Panc1 (cell line): ENCODE measurements around the gene IGSF21. TPM values are rescaled to one million over a fixed set of nuclear protein-coding genes. Genes with fewer than 3 reads are reported as not detected.

ENCODE experiments used
- ATAC-seq: fragments of 200-7000 bp; cut with Tn5 transposase; 2 replicates; pipeline ENCODE4 v1.9.1; 2020; ENCODE audit warnings: mild to moderate bottlenecking, moderate library complexity
- BruUV-seq: library from RNA; stranded (reverse); fragments of 400-500 nt; replicated peaks from 2 replicates; lab custom pipeline; 2021; lab: Mats Ljungman, UMichigan
- CTCF ChIA-PET: fragments of 300-600 bp; sonication (Branson Sonifier 250); formaldehyde crosslinking; loops from one replicate; lab custom pipeline; 2022; ENCODE audit warnings: antibody characterized with exemption; lab: Charles Lee
- POLR2A ChIA-PET: fragments of 300-600 bp; sonication (Branson Sonifier 250); formaldehyde crosslinking; loops from one replicate; lab custom pipeline; 2022; ENCODE audit warnings: antibody characterized with exemption; lab: Charles Lee
- DNase-seq: peaks from one replicate; pipeline ENCODE4 v3.0.0-alpha.2; 2010; ENCODE audit warnings: low read depth, low spot score
- H3K27ac ChIP-seq: 2 replicates; pipeline ENCODE4 v1.5.1; 2011; ENCODE audit warnings: mild to moderate bottlenecking, low read length, inconsistent platforms
- H3K27me3 ChIP-seq: fragments of 200-500 bp; sonication (Bioruptor generic); 2 replicates; pipeline ENCODE4 v1.6.0; 2014; ENCODE audit warnings: low read length, inconsistent platforms; ENCODE audit not compliant: control insufficient read depth, insufficient read depth
- H3K36me3 ChIP-seq: fragments of 200-500 bp; sonication (Bioruptor generic); 2 replicates; pipeline ENCODE4 v1.5.1; 2014; ENCODE audit warnings: inconsistent platforms, mild to moderate bottlenecking, low read length, moderate library complexity; ENCODE audit not compliant: control insufficient read depth, insufficient read depth
- H3K4me1 ChIP-seq: 2 replicates; pipeline ENCODE4 v1.5.1; 2011; ENCODE audit warnings: inconsistent platforms, mild to moderate bottlenecking, low read length, moderate library complexity; ENCODE audit not compliant: control insufficient read depth, insufficient read depth
- H3K4me3 ChIP-seq, 2 experiments: 2 replicates each; pipeline ENCODE4 v1.5.1; 2011 to 2012; ENCODE audit warnings: low read depth in 2 of 2, low read length in 2 of 2, mild to moderate bottlenecking in 2 of 2, inconsistent platforms in 1 of 2, moderate library complexity in 1 of 2
- H3K9me3 ChIP-seq: fragments of 200-500 bp; sonication (Bioruptor generic); 2 replicates; pipeline ENCODE4 v1.5.1; 2014; ENCODE audit warnings: low read depth, mild to moderate bottlenecking, inconsistent platforms, low read length, moderate library complexity; ENCODE audit not compliant: control insufficient read depth, insufficient read depth
- POLR2AphosphoS5 ChIP-seq: IDR thresholded peaks from 2 replicates; pipeline ENCODE4 v1.6.1; 2012; ENCODE audit warnings: mild to moderate bottlenecking, low read depth, low read length, moderate library complexity
- REST ChIP-seq, 2 experiments: IDR thresholded peaks; 2 replicates each; pipeline ENCODE4 v1.6.1; 2011 to 2012; ENCODE audit warnings: low read depth in 2 of 2, control low read depth in 1 of 2, low read length in 1 of 2, mild to moderate bottlenecking in 1 of 2, moderate library complexity in 1 of 2; ENCODE audit not compliant: insufficient read depth in 1 of 2
- SIN3A ChIP-seq: IDR thresholded peaks from 2 replicates; pipeline ENCODE4 v1.6.1; 2012; ENCODE audit warnings: low read depth, mild to moderate bottlenecking, low read length, moderate library complexity, borderline replicate concordance; ENCODE audit not compliant: insufficient read depth
- TCF7L2 ChIP-seq: IDR thresholded peaks from 2 replicates; pipeline ENCODE4 v1.6.1; 2011; ENCODE audit warnings: mild to moderate bottlenecking, low read depth, low read length, inconsistent platforms
- in situ Hi-C: cut with HindIII; loops from 2 replicates; pipeline ENCODE4 v1.10.0; 2016; ENCODE audit warnings: low sequenced_read_pairs, low pct_unique_long_range_greater_than_20kb
- intact Hi-C: fragments of 100-400 bp; cut with micrococcal nuclease; formaldehyde crosslinking; loops from one replicate; pipeline ENCODE4 v1.10.0; 2022; ENCODE audit not compliant: unreplicated experiment
- total RNA-seq: library from RNA; stranded (reverse); gene quantifications from one replicate; pipeline ENCODE4 v1.2.1, GENCODE V29; 2021; ENCODE audit not compliant: unreplicated experiment
- TF ChIP-seq, protein P1 (sequence below): fragments of 450-650 bp; IDR thresholded peaks from 2 replicates; pipeline ENCODE4 v1.5.1; 2017; ENCODE audit warnings: mild to moderate bottlenecking

IGSF21 gene
- total RNA-seq, 1 experiment from 2014 or later = not detected

GRCh38 chr1:18290740-18291412 lies 183.3 kb downstream of the IGSF21 start:
- in situ Hi-C loops = no loop called here
- H3K27me3 ChIP-seq = peaks cover 6% of the 10 kb centered on the region

DNA sequence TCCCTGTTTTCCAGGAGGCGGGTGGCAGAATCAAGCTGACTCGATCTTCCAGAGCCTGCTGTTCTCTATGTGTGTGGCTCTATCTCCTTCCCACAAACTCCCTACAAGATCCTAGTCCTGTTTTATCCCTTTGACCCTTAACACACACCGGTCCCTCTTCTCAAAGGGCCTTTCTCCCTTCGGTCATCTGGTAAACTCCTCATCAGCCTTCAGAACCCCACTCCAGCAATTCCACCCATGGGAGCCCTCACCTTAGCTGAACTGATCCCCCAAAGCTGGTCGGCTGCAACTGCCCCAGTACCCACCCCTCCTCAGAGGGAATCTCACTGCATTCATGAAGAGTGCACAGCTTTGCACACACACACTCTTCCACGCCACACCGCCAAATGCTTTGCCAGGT lies 184.9 kb downstream of the IGSF21 start:
- intact Hi-C loops (no loop called here), in situ Hi-C loops (no loop called here)
- POLR2A ChIA-PET = no interaction called here
- no peaks in the 10 kb centered on the region for H3K9me3 ChIP-seq
- no peak for TF ChIP-seq SIN3A
- no peak for TF ChIP-seq TCF7L2
- no peak for TF ChIP-seq POLR2AphosphoS5
- TF ChIP-seq REST (IDR thresholded peaks at IDR 0.05; ENCODE audit: insufficient read depth in 1 of 2, low read depth in 2 of 2, low read length in 1 of 2) = no peak
- TF ChIP-seq, protein P1, sequence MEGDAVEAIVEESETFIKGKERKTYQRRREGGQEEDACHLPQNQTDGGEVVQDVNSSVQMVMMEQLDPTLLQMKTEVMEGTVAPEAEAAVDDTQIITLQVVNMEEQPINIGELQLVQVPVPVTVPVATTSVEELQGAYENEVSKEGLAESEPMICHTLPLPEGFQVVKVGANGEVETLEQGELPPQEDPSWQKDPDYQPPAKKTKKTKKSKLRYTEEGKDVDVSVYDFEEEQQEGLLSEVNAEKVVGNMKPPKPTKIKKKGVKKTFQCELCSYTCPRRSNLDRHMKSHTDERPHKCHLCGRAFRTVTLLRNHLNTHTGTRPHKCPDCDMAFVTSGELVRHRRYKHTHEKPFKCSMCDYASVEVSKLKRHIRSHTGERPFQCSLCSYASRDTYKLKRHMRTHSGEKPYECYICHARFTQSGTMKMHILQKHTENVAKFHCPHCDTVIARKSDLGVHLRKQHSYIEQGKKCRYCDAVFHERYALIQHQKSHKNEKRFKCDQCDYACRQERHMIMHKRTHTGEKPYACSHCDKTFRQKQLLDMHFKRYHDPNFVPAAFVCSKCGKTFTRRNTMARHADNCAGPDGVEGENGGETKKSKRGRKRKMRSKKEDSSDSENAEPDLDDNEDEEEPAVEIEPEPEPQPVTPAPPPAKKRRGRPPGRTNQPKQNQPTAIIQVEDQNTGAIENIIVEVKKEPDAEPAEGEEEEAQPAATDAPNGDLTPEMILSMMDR = no peak
- H3K27me3 ChIP-seq = peaks cover 11% of the 10 kb centered on the region
- H3K4me3 ChIP-seq = no peak overlapping the region
- H3K4me1 ChIP-seq = no peaks in the 10 kb centered on the region
- CTCF ChIA-PET = interaction anchor here (0.6 kb wide), 1 partner anchor 664 kb away, joined by 4 read pairs; no protein-coding TSS in a partner anchor
- no TSS peak for BruUV-seq
- H3K36me3 ChIP-seq = no peaks in the 10 kb centered on the region
- DNase-seq = no peak
- no peak overlapping the region for H3K27ac ChIP-seq
- ATAC-seq = no peak

More at GRCh38 chr1:18290740-18291412, 183.3 kb downstream of the IGSF21 start:
- intact Hi-C loops = no loop called here
- H3K9me3 ChIP-seq = no peaks in the 10 kb centered on the region
- no peaks in the 10 kb centered on the region for H3K4me1 ChIP-seq
- ChIA-PET CTCF (no interaction called here), POLR2A (no interaction called here)
- H3K27ac ChIP-seq = no peak overlapping the region
- DNase-seq = no peak
- TF ChIP-seq, protein P1 = no peak
- TF ChIP-seq TCF7L2 = no peak
- no peak for TF ChIP-seq SIN3A
- TF ChIP-seq REST (IDR thresholded peaks at IDR 0.05; ENCODE audit: insufficient read depth in 1 of 2, low read depth in 2 of 2, low read length in 1 of 2) = no peak
- no peak for TF ChIP-seq POLR2AphosphoS5
- no peaks in the 10 kb centered on the region for H3K36me3 ChIP-seq
- BruUV-seq = no TSS peak
- ATAC-seq = no peak
- H3K4me3 ChIP-seq = no peak overlapping the region
